Upper lobe of right lung (tissue), 1 donor: ENCODE measurements around the gene RNPEP. TPM values are rescaled to one million over a fixed set of nuclear protein-coding genes. Genes with fewer than 3 reads are reported as not detected.

ENCODE experiments used
- ATAC-seq: fragments of 200-7000 bp; cut with Tn5 transposase; one replicate; pipeline ENCODE4 v1.9.1; 2020; ENCODE audit warnings: mild to moderate bottlenecking, moderate library complexity
- DNase-seq: peaks from one replicate; pipeline ENCODE4 v3.0.0-alpha.2; 2020
- H3K27ac ChIP-seq: fragments of 200-600 bp; one replicate; pipeline ENCODE4 v1.8.0; 2022
- H3K27me3 ChIP-seq: fragments of 200-600 bp; one replicate; pipeline ENCODE4 v1.8.0; 2022; ENCODE audit warnings: mild to moderate bottlenecking
- H3K36me3 ChIP-seq: fragments of 200-600 bp; one replicate; pipeline ENCODE4 v1.8.0; 2022
- H3K4me1 ChIP-seq: fragments of 200-600 bp; one replicate; pipeline ENCODE4 v1.8.0; 2022
- H3K4me3 ChIP-seq: fragments of 200-600 bp; one replicate; pipeline ENCODE4 v1.8.0; 2022; ENCODE audit warnings: mild to moderate bottlenecking
- H3K9me3 ChIP-seq: fragments of 200-600 bp; one replicate; pipeline ENCODE4 v1.8.0; 2022
- intact Hi-C: fragments of 100-400 bp; cut with DNase I; formaldehyde crosslinking; loops from one replicate; pipeline ENCODE4 v1.11.0; 2022
- total RNA-seq: library from RNA; stranded (reverse); fragmentation: NEBNext Ultra II Directional; extraction: Animal tissue kit (Norgen Biotek cat#: 25700); gene quantifications from one replicate; pipeline ENCODE4 v1.2.1, GENCODE V29; 2021
- TF ChIP-seq, protein P1 (sequence below): fragments of 200-600 bp; IDR thresholded peaks from one replicate; pipeline ENCODE4 v1.8.0; 2022; ENCODE audit warnings: antibody characterized with exemption
- donor health status: DM: no; HTN: yes; CAD: no; lungs with severe emphysema.

RNPEP gene
- total RNA-seq, 1 donor from 2014 or later, result 61.7 TPM

GRCh38 chr1:201999625-202000238, 17.3 kb downstream of the RNPEP start:
- H3K4me3 ChIP-seq, result no peak overlapping the region
- no peak overlapping the region for H3K27ac ChIP-seq
- no peak for DNase-seq
- H3K36me3 ChIP-seq, result peaks cover 90% of the 10 kb centered on the region
- ATAC-seq, result peak; percentile 90
- intact Hi-C loops, result loop anchor here (10.0 kb wide), 1 partner anchor 285 kb away; no protein-coding TSS in a partner anchor
- H3K27me3 ChIP-seq, result no peaks in the 10 kb centered on the region
- H3K4me1 ChIP-seq, result no peaks in the 10 kb centered on the region
- H3K9me3 ChIP-seq, result no peaks in the 10 kb centered on the region
- TF ChIP-seq, protein P1, sequence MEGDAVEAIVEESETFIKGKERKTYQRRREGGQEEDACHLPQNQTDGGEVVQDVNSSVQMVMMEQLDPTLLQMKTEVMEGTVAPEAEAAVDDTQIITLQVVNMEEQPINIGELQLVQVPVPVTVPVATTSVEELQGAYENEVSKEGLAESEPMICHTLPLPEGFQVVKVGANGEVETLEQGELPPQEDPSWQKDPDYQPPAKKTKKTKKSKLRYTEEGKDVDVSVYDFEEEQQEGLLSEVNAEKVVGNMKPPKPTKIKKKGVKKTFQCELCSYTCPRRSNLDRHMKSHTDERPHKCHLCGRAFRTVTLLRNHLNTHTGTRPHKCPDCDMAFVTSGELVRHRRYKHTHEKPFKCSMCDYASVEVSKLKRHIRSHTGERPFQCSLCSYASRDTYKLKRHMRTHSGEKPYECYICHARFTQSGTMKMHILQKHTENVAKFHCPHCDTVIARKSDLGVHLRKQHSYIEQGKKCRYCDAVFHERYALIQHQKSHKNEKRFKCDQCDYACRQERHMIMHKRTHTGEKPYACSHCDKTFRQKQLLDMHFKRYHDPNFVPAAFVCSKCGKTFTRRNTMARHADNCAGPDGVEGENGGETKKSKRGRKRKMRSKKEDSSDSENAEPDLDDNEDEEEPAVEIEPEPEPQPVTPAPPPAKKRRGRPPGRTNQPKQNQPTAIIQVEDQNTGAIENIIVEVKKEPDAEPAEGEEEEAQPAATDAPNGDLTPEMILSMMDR, result peak; percentile 75

DNA sequence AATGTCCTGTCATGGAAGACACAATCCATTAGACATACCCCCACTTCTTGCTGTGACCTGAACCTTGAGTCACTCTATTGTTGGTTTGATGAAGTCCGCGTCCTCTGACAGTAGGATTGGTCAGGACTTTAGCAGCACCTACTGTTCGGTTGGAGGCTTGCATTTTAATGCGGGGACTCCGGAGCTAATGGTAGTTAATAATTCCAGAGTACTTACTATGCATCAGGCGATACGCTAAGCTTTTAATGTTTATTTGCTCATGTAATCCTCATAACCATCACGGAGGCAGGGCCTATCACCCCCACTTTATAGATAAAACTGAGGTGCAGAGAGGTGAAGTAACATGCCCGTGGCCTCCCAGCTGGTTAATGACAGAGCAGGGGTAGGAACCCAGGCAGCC, 20.1 kb downstream of the RNPEP start:
- intact Hi-C loops, result loop anchor here (10.0 kb wide), 1 partner anchor 282 kb away; no protein-coding TSS in a partner anchor
- peaks cover 91% of the 10 kb centered on the region for H3K36me3 ChIP-seq
- no peaks in the 10 kb centered on the region for H3K27me3 ChIP-seq
- ATAC-seq (no peak), DNase-seq (no peak)
- no peaks in the 10 kb centered on the region for H3K4me1 ChIP-seq
- no peak overlapping the region for H3K4me3 ChIP-seq
- no peaks in the 10 kb centered on the region for H3K9me3 ChIP-seq
- H3K27ac ChIP-seq, result no peak overlapping the region
- TF ChIP-seq, protein P1, result no peak

DNA sequence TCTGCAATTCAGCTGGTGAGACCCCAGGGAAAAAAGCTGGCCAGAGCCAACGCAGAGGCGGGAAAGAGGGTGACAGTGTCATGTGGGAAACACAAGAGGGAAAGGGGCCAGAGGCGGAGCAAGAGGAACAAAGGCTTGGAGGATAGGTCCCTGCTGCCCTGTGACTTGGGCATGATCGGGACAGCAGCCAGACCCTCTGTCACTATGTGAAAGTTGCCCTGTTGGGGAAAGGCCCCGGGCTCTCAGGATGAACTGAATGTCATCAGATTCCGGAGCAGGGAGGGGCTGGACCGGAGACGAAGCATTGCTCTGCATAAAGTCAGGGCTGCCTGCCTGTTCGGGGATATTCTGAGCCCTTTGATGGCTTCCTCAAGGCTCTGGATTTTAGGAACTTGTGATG, 22.3 kb downstream of the RNPEP start:
- H3K36me3 ChIP-seq, result peaks cover 76% of the 10 kb centered on the region
- intact Hi-C loops, result loop anchor here (10.0 kb wide), 1 partner anchor 280 kb away; no protein-coding TSS in a partner anchor
- TF ChIP-seq, protein P1, result no peak

DNA sequence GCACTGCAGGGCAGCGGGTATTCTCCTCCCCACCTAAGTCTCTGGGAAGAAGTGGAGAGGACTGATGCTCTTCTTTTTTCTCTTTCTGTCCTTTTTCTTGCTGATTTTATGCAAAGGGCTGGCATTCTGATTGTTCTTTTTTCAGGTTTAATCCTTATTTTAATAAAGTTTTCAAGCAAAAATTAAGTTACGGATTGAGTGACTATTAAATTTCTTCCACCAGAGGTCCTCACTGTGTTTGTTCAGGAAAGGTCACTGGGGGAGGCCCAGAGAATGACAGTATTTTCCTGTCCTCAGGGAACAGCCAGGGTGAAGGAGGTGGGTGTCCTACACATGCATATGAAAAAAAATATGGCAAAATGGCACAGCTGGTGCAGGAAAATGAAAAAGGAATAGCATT, 23.5 kb downstream of the RNPEP start:
- intact Hi-C loops, result loop anchor here (10.0 kb wide), 1 partner anchor 279 kb away; no protein-coding TSS in a partner anchor

More for the DNA sequence above, 22.3 kb downstream of the RNPEP start:
- H3K27ac ChIP-seq, result no peak overlapping the region
- DNase-seq (no peak), ATAC-seq (no peak)
- no peak overlapping the region for H3K4me3 ChIP-seq
- H3K9me3 ChIP-seq, result no peaks in the 10 kb centered on the region
- H3K27me3 ChIP-seq, result no peaks in the 10 kb centered on the region
- H3K4me1 ChIP-seq, result no peaks in the 10 kb centered on the region

DNA sequence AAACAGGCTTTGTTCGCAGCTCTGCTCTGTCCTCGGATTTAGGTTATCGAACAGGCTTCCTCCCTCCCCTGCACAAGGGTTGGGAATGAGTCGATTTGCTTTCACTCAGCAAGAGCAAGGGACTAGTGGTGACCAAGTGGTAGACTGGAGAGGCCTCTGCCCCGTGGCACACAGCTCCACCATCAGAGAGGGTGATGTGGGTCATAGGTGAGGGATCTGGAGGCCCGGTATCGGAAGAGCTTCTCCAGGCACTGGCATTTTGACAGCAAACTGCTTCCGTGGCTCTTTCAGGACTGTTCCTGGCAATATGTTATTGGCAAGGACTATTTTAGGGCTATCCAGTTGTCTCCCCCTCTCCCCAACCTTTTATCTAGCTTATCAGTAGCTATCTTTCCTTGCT, 24.9 kb downstream of the RNPEP start:
- peak; percentile 5 for ATAC-seq
- Histone ChIP-seq H3K27ac (peak overlapping the region; percentile 80), H3K27me3 (no peaks in the 10 kb centered on the region), H3K9me3 (no peaks in the 10 kb centered on the region), H3K4me1 (no peaks in the 10 kb centered on the region), H3K36me3 (peaks cover 50% of the 10 kb centered on the region), H3K4me3 (peak overlapping the region; percentile 33)
- TF ChIP-seq, protein P1, result no peak
- no peak for DNase-seq
- intact Hi-C loops, result loop anchor here (10.0 kb wide), 1 partner anchor 277 kb away; no protein-coding TSS in a partner anchor

More for the DNA sequence above, 23.5 kb downstream of the RNPEP start:
- Histone ChIP-seq H3K4me1 (no peaks in the 10 kb centered on the region), H3K4me3 (no peak overlapping the region), H3K27me3 (no peaks in the 10 kb centered on the region), H3K27ac (no peak overlapping the region), H3K9me3 (no peaks in the 10 kb centered on the region), H3K36me3 (peaks cover 63% of the 10 kb centered on the region)
- no peak for ATAC-seq
- DNase-seq, result no peak
- TF ChIP-seq, protein P1, result peak; percentile 16
